HepG2 (cell line): ENCODE data around the gene PTPRD. TPM values are rescaled to one million over a fixed set of nuclear protein-coding genes. Genes with fewer than 3 reads are reported as not detected.

Experiments used
- ATAC-seq: fragments of 200-7000 bp; cut with Tn5 transposase; 3 replicates; pipeline ENCODE4 v1.9.1; 2020; ENCODE audit warnings: mild to moderate bottlenecking, moderate library complexity
- BruUV-seq: library from RNA; stranded (reverse); fragments of 400-500 nt; replicated peaks from 2 replicates; lab custom pipeline; 2021; lab: Mats Ljungman, UMichigan
- CTCF ChIA-PET: fragments of 300-600 bp; formaldehyde crosslinking; extraction: SDS; loops from one replicate; lab custom pipeline; 2021; ENCODE audit warnings: low total read pairs, inconsistent platforms, low intra/inter-chr PET ratio; lab: Yijun Ruan, JAX
- POLR2A ChIA-PET: fragments of 350-600 bp; sonication (Branson Sonifier 250); formaldehyde crosslinking; loops from one replicate; lab custom pipeline; 2020; ENCODE audit warnings: antibody characterized with exemption, inconsistent platforms; lab: Yijun Ruan, JAX
- DNase-seq: peaks from one replicate; pipeline ENCODE4 v3.0.0-alpha.2; 2015; ENCODE audit warnings: low spot score
- FAIRE-seq: peaks from 3 replicates; lab custom pipeline; 2011; peaks lifted over from hg19 to GRCh38; lab: Jason Lieb, UNC
- H2AFZ ChIP-seq: one replicate; pipeline ENCODE4 v1.6.1; 2011; ENCODE audit warnings: low read length, inconsistent platforms
- H3K27ac ChIP-seq: fragments of 300-600 bp; 3 replicates; pipeline ENCODE4 v1.8.0; 2011; ENCODE audit warnings: mixed run types, mild to moderate bottlenecking, mixed read lengths, low read length, inconsistent platforms; ENCODE audit not compliant: insufficient read depth; ENCODE audit errors: extremely low read length
- H3K27me3 ChIP-seq, 2 experiments: fragments of 200-600 bp in 1 of 2; 2 replicates in 1 of 2; 3 replicates in 1 of 2; pipeline versions ENCODE4 v1.6.0 to v1.8.0; 2011; ENCODE audit warnings: low read length in 2 of 2, mild to moderate bottlenecking in 2 of 2, moderate library complexity in 2 of 2, inconsistent platforms in 1 of 2; ENCODE audit not compliant: insufficient read depth in 2 of 2, control insufficient read depth in 1 of 2
- H3K36me3 ChIP-seq, 2 experiments: fragments of 200-600 bp in 1 of 2; replicated peaks in 1 of 2; 2 replicates in 1 of 2; 3 replicates in 1 of 2; pipeline versions ENCODE4 v1.5.1 to v1.8.0; 2011; ENCODE audit warnings: low read length in 2 of 2, inconsistent platforms in 1 of 2; ENCODE audit not compliant: insufficient read depth in 2 of 2, control insufficient read depth in 1 of 2
- H3K4me1 ChIP-seq: 2 replicates; pipeline ENCODE4 v1.5.1; 2012; ENCODE audit warnings: low read length, inconsistent platforms; ENCODE audit not compliant: insufficient read depth
- H3K4me2 ChIP-seq: 2 replicates; pipeline ENCODE4 v1.6.0; 2011; ENCODE audit warnings: low read depth, low read length, inconsistent platforms
- H3K4me3 ChIP-seq, 3 experiments: fragments of 200-600 bp in 1 of 3; sonication (generic), shearing (Covaris generic) in 1 of 3; replicated peaks in 1 of 3; 2 replicates each; pipeline ENCODE4 v1.5.1; 2011 to 2016; ENCODE audit warnings: low read length in 3 of 3, inconsistent platforms in 2 of 3, low read depth in 2 of 3, mild to moderate bottlenecking in 2 of 3, control low read depth in 1 of 3, mixed read lengths in 1 of 3; ENCODE audit not compliant: insufficient read depth in 1 of 3
- H3K79me2 ChIP-seq: one replicate; pipeline ENCODE4 v1.6.1; 2011; ENCODE audit warnings: low read length, inconsistent platforms; ENCODE audit not compliant: insufficient read depth
- H3K9ac ChIP-seq: 2 replicates; pipeline ENCODE4 v1.6.0; 2011; ENCODE audit warnings: mild to moderate bottlenecking, low read depth, low read length, inconsistent platforms; ENCODE audit not compliant: insufficient read depth
- H3K9me3 ChIP-seq: 2 replicates; pipeline ENCODE4 v1.5.1; 2012; ENCODE audit warnings: mild to moderate bottlenecking, low read length
- H4K20me1 ChIP-seq: 2 replicates; pipeline ENCODE4 v1.6.0; 2011; ENCODE audit warnings: inconsistent platforms, mild to moderate bottlenecking, low read length, moderate library complexity; ENCODE audit not compliant: insufficient read depth
- ARNT ChIP-seq: fragments of 450-650 bp; IDR thresholded peaks from 2 replicates; pipeline ENCODE4 v1.6.1; 2017
- BRCA1 ChIP-seq: sonication (generic); formaldehyde crosslinking; IDR thresholded peaks from 2 replicates; pipeline ENCODE4 v1.4.0; 2020; ENCODE audit warnings: missing genetic modification reagents
- KDM5A ChIP-seq: fragments of 200-600 bp; sonication (generic); IDR thresholded peaks from 2 replicates; pipeline ENCODE4 v1.7.0; 2018; ENCODE audit warnings: antibody characterized with exemption, mild to moderate bottlenecking, low read length, borderline replicate concordance
- PAX8 ChIP-seq: sonication (generic); formaldehyde crosslinking; IDR thresholded peaks from 2 replicates; pipeline ENCODE4 v1.8.0; 2022; ENCODE audit warnings: mild to moderate bottlenecking, missing genetic modification reagents, borderline replicate concordance
- PRDM15 ChIP-seq: sonication (generic); formaldehyde crosslinking; IDR thresholded peaks from 2 replicates; pipeline ENCODE4 v1.4.0; 2020; ENCODE audit warnings: missing genetic modification reagents
- ZNF616 ChIP-seq: sonication (generic); formaldehyde crosslinking; IDR thresholded peaks from 2 replicates; pipeline ENCODE4 v1.5.0; 2020; ENCODE audit warnings: low read depth, mild to moderate bottlenecking, missing genetic modification reagents
- ZNF883 ChIP-seq: sonication (generic); formaldehyde crosslinking; IDR thresholded peaks from 2 replicates; pipeline ENCODE4 v1.5.1; 2020; ENCODE audit warnings: mild to moderate bottlenecking, missing genetic modification reagents; ENCODE audit errors: not compliant biosample characterization
- ZZZ3 ChIP-seq: sonication (generic); formaldehyde crosslinking; IDR thresholded peaks from 2 replicates; pipeline ENCODE4 v1.4.0; 2020; ENCODE audit warnings: missing genetic modification reagents, mild to moderate bottlenecking, borderline replicate concordance
- WGBS: methylation state at CpG from one replicate; pipeline ENCODE4 v1.1.6; 2017; ENCODE audit warnings: low lambda C conversion rate; 5-methylcytosine and 5-hydroxymethylcytosine counted together
- in situ Hi-C: cut with HindIII; loops from 2 replicates; pipeline ENCODE4 v1.10.0; 2017; ENCODE audit warnings: low pct_unique_long_range_greater_than_20kb; ENCODE audit not compliant: extremely low pct_ligation_motif_present
- intact Hi-C: fragments of 100-400 bp; cut with micrococcal nuclease; formaldehyde crosslinking; loops from one replicate; pipeline ENCODE4 v1.10.0; 2022; ENCODE audit not compliant: unreplicated experiment
- polyA plus RNA-seq, 8 experiments: library from polyadenylated mRNA; depleted of rRNA in 3 of 8; stranded (reverse) in 7 of 8; unstranded in 1 of 8; fragments of >200 nt; fragmentation: Illumina TruSeq in 4 of 8; extraction: Trizol in 4 of 8; gene quantifications; 2 replicates each; pipeline versions ENCODE4 v1.2.1 to v1.2.3, GENCODE V29; 2011 to 2016; ENCODE audit warnings: low read depth in 4 of 8, missing spikeins in 1 of 8, mixed read lengths in 1 of 8; ENCODE audit not compliant: insufficient read depth in 1 of 8
- total RNA-seq, 5 experiments: library from RNA; depleted of rRNA; stranded (reverse); fragments of >200 nt; fragmentation: Illumina TruSeq; extraction: Trizol; gene quantifications; 2 replicates each; pipeline ENCODE4 v1.2.3, GENCODE V29; 2016; ENCODE audit warnings: low read depth in 1 of 5
- TF ChIP-seq, protein P1 (sequence below): fragments of 450-650 bp; IDR thresholded peaks from 2 replicates; pipeline ENCODE4 v1.6.1; 2016

Gene PTPRD
- total and polyA plus RNA-seq, 2 of the 13 experiments (the other 11 are each of a cell fraction or from before 2014, with no cell fraction given): 0.05 TPM; not detected in 1

GRCh38 chr9:9751996-9752395 is 860.8 kb downstream of the PTPRD start:
- Histone ChIP-seq H4K20me1 (no peaks in the 10 kb centered on the region), H3K79me2 (no peaks in the 10 kb centered on the region), H3K9me3 (no peaks in the 10 kb centered on the region), H3K4me2 (no peak overlapping the region), H3K27ac (no peak overlapping the region), H3K4me3 (no peak overlapping the region), H3K36me3 (no peaks in the 10 kb centered on the region), H2AFZ (no peak overlapping the region), H3K9ac (no peak overlapping the region), H3K27me3 (no peaks in the 10 kb centered on the region), H3K4me1 (peaks cover 11% of the 10 kb centered on the region; the same call in 1 of the 2 replicates)
- 40% methylated on average over 4 of the region's 4 CpGs for WGBS
- intact Hi-C loops (no loop called here), in situ Hi-C loops (no loop called here)
- ATAC-seq (no peak), FAIRE-seq (no peak), DNase-seq (no peak)
- no peak for TF ChIP-seq PRDM15 (CRISPR knock-in tag)
- TF ChIP-seq, protein P1, sequence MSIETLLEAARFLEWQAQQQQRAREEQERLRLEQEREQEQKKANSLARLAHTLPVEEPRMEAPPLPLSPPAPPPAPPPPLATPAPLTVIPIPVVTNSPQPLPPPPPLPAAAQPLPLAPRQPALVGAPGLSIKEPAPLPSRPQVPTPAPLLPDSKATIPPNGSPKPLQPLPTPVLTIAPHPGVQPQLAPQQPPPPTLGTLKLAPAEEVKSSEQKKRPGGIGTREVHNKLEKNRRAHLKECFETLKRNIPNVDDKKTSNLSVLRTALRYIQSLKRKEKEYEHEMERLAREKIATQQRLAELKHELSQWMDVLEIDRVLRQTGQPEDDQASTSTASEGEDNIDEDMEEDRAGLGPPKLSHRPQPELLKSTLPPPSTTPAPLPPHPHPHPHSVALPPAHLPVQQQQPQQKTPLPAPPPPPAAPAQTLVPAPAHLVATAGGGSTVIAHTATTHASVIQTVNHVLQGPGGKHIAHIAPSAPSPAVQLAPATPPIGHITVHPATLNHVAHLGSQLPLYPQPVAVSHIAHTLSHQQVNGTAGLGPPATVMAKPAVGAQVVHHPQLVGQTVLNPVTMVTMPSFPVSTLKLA: no peak
- no peak for TF ChIP-seq ZNF883 (CRISPR knock-in tag)
- no peak for TF ChIP-seq PAX8 (CRISPR knock-in tag)
- TF ChIP-seq KDM5A: no peak
- no peak for TF ChIP-seq ZZZ3 (CRISPR knock-in tag)
- TF ChIP-seq ZNF616 (CRISPR knock-in tag): no peak
- TF ChIP-seq ARNT: no peak
- no peak for TF ChIP-seq BRCA1 (CRISPR knock-in tag)
- no TSS peak for BruUV-seq
- ChIA-PET POLR2A (no interaction called here), CTCF (no interaction called here)
